ENCODE measurements around the gene LCT.

LCT gene

GRCh38 chr2:135741043-135741394, 96.0 kb downstream of the LCT start:
- no peak for DNase-seq

- no peak for DNase-seq
Measured at GRCh38 chr2:135740206-135740605, 96.8 kb downstream of the LCT start.
